ENCODE data around the gene PLCB1. TPM values are rescaled to one million over a fixed set of nuclear protein-coding genes. Genes with fewer than 3 reads are reported as not detected.

PLCB1 gene
- polyA plus RNA-seq (2013): 6.8 and 8.4 TPM in 2 replicates

DNA sequence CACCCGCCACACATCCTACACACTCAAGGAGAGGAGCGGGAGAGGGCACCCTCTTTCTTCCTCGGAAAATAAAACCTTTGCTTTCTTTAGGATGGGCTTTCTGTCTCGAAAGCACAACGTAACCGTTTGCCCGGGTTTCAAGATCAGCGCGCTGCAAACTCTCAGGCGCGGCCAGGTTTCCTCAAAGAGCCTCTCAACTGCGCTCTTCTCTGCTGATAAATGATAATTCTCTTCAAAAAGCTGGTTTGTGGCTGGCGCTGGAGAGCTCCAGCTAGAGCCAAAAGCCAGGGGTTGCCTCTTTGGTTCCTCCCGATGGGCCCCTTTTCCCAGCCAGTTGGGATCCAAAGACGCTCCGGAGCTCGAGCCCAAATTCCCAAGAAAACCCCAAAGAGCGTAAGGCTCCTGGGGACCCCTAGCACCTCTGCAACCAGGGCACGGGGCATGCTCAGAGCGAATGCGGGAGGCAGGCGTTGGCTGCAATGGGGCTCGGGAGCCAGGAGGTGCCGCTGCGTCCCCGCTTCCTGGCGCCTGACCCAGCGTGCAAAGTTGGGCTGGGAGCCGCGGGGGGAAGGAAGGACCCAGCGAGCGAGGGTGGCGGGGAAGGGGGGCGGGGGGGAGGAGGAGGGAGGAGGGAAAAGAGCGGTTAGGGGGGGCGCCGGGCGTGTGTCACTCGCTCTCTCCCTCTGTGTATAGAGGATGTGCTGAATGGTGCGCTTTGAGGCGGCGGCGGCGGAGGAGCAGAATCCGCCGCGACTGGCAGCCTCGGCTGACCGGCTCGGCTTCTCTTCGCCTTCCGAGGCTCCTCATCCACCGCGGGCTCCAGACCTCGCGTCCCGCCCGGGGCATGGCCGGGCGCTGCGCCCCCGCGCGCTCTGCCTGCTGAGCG is at the start of gene PLCB1:
PLCB1 (plus strand) TSS at position 669 of the 886 bp plus-strand sequence. CDS start 386 bp downstream, outside the sequence.
- Histone ChIP-seq H3K27me3 (ENCODE audit: insufficient read depth, low read length) (peaks cover 8% of the 10 kb centered on the region), H3K36me3 (ENCODE audit: control insufficient read depth in 1 of 2, insufficient read depth in 2 of 2, low read length in 2 of 2) (no peaks in the 10 kb centered on the region), H3K79me1 (ENCODE audit: low read length) (peaks cover 4% of the 10 kb centered on the region), H2BK5ac (ENCODE audit: low read depth, low read length, poor library complexity) (no peak within 1 kb of the TSS), H3K14ac (ENCODE audit: low read length) (peak within 1 kb of the TSS; percentile 30), H3K23ac (ENCODE audit: low read length) (no peak within 1 kb of the TSS), H3K9ac (ENCODE audit: low read length) (no peak within 1 kb of the TSS), H3K18ac (ENCODE audit: low read length) (peak within 1 kb of the TSS; percentile 37), H2AK5ac (ENCODE audit: low read length) (no peak within 1 kb of the TSS), H3K4ac (ENCODE audit: low read depth, low read length) (no peak within 1 kb of the TSS), H3K4me2 (ENCODE audit: low read length) (peak within 1 kb of the TSS; percentile 93), H3K79me2 (ENCODE audit: control insufficient read depth, insufficient read depth, low read length, poor library complexity) (no peaks in the 10 kb centered on the region), H4K8ac (ENCODE audit: low read depth, low read length) (no peak within 1 kb of the TSS), H2BK12ac (ENCODE audit: low read length) (no peak within 1 kb of the TSS), H2AFZ (ENCODE audit: insufficient read depth, low read length, poor library complexity) (peak within 1 kb of the TSS; percentile 71), H2BK120ac (ENCODE audit: insufficient read depth, low read length, poor library complexity) (peak within 1 kb of the TSS; percentile 27), H3K27ac (ENCODE audit: low read depth, low read length) (no peak within 1 kb of the TSS), H4K12ac (ENCODE audit: low read depth, low read length) (no peak within 1 kb of the TSS), H3K4me1 (ENCODE audit: control insufficient read depth in 1 of 2, insufficient read depth in 2 of 2, low read length in 2 of 2) (peaks cover 3 to 15% of the 10 kb centered on the region in 2 experiments), H3K9me3 (ENCODE audit: insufficient read depth, low read depth, low read length) (no peaks in the 10 kb centered on the region), H3K4me3 (ENCODE audit: low read depth, low read length) (peak within 1 kb of the TSS; percentile 72), H4K91ac (ENCODE audit: low read depth, low read length) (peak within 1 kb of the TSS; percentile 39)
- DNase-seq: peak; percentile 48 to 73
- WGBS (ENCODE audit: extremely low coverage, insufficient coverage, insufficient read length): no CpG with 5 or more reads among the region's 65 CpGs

DNA sequence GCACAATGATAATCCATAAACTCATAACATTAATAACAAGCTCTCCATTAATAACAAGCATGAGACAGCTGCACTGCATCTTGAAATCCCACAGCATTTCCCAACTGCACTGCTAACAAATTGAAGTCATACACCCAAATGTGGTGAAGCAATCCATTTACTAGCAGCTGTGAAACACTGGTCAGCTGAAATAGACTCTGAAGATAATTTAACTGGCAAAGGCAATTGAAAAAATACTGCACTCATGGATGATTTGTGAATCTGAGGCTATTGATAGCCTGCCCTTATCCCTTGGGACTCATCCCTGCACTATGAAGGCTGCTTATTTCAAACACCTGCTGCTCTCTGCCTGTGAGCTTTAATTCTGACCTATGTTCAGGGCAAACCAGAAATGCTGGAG is 49.1 kb upstream of the PLCB1 start:
- H3K4me3 ChIP-seq (ENCODE audit: low read depth, low read length): no peak overlapping the region
- no peaks in the 10 kb centered on the region for H3K36me3 ChIP-seq (ENCODE audit: control insufficient read depth in 1 of 2, insufficient read depth in 2 of 2, low read length in 2 of 2)
- H3K4me2 ChIP-seq (ENCODE audit: low read length): no peak overlapping the region
- no peak overlapping the region for H4K12ac ChIP-seq (ENCODE audit: low read depth, low read length)
- no peak overlapping the region for H2BK120ac ChIP-seq (ENCODE audit: insufficient read depth, low read length, poor library complexity)
- no peak overlapping the region for H2AK5ac ChIP-seq (ENCODE audit: low read length)
- no peak overlapping the region for H2BK12ac ChIP-seq (ENCODE audit: low read length)
- no peak overlapping the region for H3K18ac ChIP-seq (ENCODE audit: low read length)
- H3K79me1 ChIP-seq (ENCODE audit: low read length): no peaks in the 10 kb centered on the region
- H2BK5ac ChIP-seq (ENCODE audit: low read depth, low read length, poor library complexity): no peak overlapping the region
- no peak overlapping the region for H2AFZ ChIP-seq (ENCODE audit: insufficient read depth, low read length, poor library complexity)
- H3K23ac ChIP-seq (ENCODE audit: low read length): no peak overlapping the region
- H3K79me2 ChIP-seq (ENCODE audit: control insufficient read depth, insufficient read depth, low read length, poor library complexity): no peaks in the 10 kb centered on the region
- no peak for DNase-seq
- no peak overlapping the region for H3K9ac ChIP-seq (ENCODE audit: low read length)
- H3K27me3 ChIP-seq (ENCODE audit: insufficient read depth, low read length): no peaks in the 10 kb centered on the region
- H3K9me3 ChIP-seq (ENCODE audit: insufficient read depth, low read depth, low read length): no peaks in the 10 kb centered on the region
- peaks cover 0 to 2% of the 10 kb centered on the region in 2 experiments for H3K4me1 ChIP-seq (ENCODE audit: control insufficient read depth in 1 of 2, insufficient read depth in 2 of 2, low read length in 2 of 2)
- H4K8ac ChIP-seq (ENCODE audit: low read depth, low read length): no peak overlapping the region
- H3K14ac ChIP-seq (ENCODE audit: low read length): no peak overlapping the region
- H4K91ac ChIP-seq (ENCODE audit: low read depth, low read length): no peak overlapping the region
- no peak overlapping the region for H3K4ac ChIP-seq (ENCODE audit: low read depth, low read length)
- no peak overlapping the region for H3K27ac ChIP-seq (ENCODE audit: low read depth, low read length)

DNA sequence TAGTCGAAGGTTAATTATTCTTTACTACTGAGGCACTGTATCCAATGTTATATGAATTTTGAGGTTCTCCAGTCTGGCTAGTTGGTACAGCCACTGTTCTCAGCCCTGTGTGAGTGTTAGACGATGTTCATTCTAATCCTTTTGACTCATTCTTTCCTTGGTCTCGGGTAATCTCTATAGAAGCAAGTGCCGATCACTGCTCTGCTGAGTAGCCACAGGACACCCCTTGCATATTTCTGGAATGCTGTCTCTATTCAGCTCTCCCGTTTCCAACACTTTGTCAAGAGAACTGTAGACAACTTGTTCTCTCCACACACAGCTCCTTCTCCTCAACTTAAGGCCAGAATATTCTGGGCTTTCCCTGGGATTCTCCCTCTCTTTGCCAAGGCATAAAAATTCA is 42.4 kb upstream of the PLCB1 start:
- H3K18ac ChIP-seq (ENCODE audit: low read length): no peak overlapping the region
- no peaks in the 10 kb centered on the region for H3K27me3 ChIP-seq (ENCODE audit: insufficient read depth, low read length)
- no peaks in the 10 kb centered on the region for H3K79me2 ChIP-seq (ENCODE audit: control insufficient read depth, insufficient read depth, low read length, poor library complexity)
- H3K27ac ChIP-seq (ENCODE audit: low read depth, low read length): no peak overlapping the region
- H3K4me2 ChIP-seq (ENCODE audit: low read length): no peak overlapping the region
- no peak overlapping the region for H3K4ac ChIP-seq (ENCODE audit: low read depth, low read length)
- WGBS (ENCODE audit: extremely low coverage, insufficient coverage, insufficient read length): no CpG with 5 or more reads among the region's 5 CpGs
- H3K36me3 ChIP-seq (ENCODE audit: control insufficient read depth in 1 of 2, insufficient read depth in 2 of 2, low read length in 2 of 2): no peaks in the 10 kb centered on the region
- no peak for DNase-seq
- no peak overlapping the region for H4K91ac ChIP-seq (ENCODE audit: low read depth, low read length)
- H2AFZ ChIP-seq (ENCODE audit: insufficient read depth, low read length, poor library complexity): no peak overlapping the region
- H3K23ac ChIP-seq (ENCODE audit: low read length): no peak overlapping the region
- H2BK120ac ChIP-seq (ENCODE audit: insufficient read depth, low read length, poor library complexity): no peak overlapping the region
- no peak overlapping the region for H3K4me3 ChIP-seq (ENCODE audit: low read depth, low read length)
- no peak overlapping the region for H4K12ac ChIP-seq (ENCODE audit: low read depth, low read length)
- no peak overlapping the region for H3K9ac ChIP-seq (ENCODE audit: low read length)
- no peak overlapping the region for H2AK5ac ChIP-seq (ENCODE audit: low read length)
- no peak overlapping the region for H2BK12ac ChIP-seq (ENCODE audit: low read length)
- H3K14ac ChIP-seq (ENCODE audit: low read length): no peak overlapping the region
- H2BK5ac ChIP-seq (ENCODE audit: low read depth, low read length, poor library complexity): no peak overlapping the region
- no peaks in the 10 kb centered on the region for H3K9me3 ChIP-seq (ENCODE audit: insufficient read depth, low read depth, low read length)
- no peak overlapping the region for H4K8ac ChIP-seq (ENCODE audit: low read depth, low read length)
- no peaks in the 10 kb centered on the region for H3K4me1 ChIP-seq (ENCODE audit: control insufficient read depth in 1 of 2, insufficient read depth in 2 of 2, low read length in 2 of 2)
- no peaks in the 10 kb centered on the region for H3K79me1 ChIP-seq (ENCODE audit: low read length)

DNA sequence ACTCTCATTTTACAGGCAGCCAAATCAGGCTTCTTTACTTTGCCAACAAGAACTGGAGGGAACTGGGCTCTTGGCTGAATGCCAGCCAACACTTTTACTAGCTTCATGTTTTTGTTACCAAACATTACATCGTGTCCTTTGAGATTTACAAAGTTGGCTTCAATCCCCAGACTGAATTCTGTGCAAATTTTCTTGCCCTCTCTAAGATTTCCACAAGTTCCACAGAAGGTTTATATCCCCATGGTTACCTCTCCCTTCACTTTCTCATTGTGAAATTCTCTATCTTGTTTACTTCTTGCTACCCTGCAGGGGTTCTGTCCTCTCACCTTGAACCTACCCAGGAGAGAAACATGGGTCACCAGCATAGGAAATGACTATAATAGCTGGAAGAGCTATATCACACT is 37.6 kb upstream of the PLCB1 start:
- no CpG with 5 or more reads among the region's 1 CpG for WGBS (ENCODE audit: extremely low coverage, insufficient coverage, insufficient read length)
- Histone ChIP-seq H3K9ac (ENCODE audit: low read length) (no peak overlapping the region), H3K36me3 (ENCODE audit: control insufficient read depth in 1 of 2, insufficient read depth in 2 of 2, low read length in 2 of 2) (no peaks in the 10 kb centered on the region), H3K9me3 (ENCODE audit: insufficient read depth, low read depth, low read length) (no peaks in the 10 kb centered on the region), H3K4me1 (ENCODE audit: control insufficient read depth in 1 of 2, insufficient read depth in 2 of 2, low read length in 2 of 2) (no peaks in the 10 kb centered on the region), H3K4me2 (ENCODE audit: low read length) (no peak overlapping the region), H4K12ac (ENCODE audit: low read depth, low read length) (no peak overlapping the region), H3K27me3 (ENCODE audit: insufficient read depth, low read length) (no peaks in the 10 kb centered on the region), H4K91ac (ENCODE audit: low read depth, low read length) (no peak overlapping the region), H3K14ac (ENCODE audit: low read length) (no peak overlapping the region), H3K27ac (ENCODE audit: low read depth, low read length) (no peak overlapping the region), H2BK120ac (ENCODE audit: insufficient read depth, low read length, poor library complexity) (no peak overlapping the region), H3K79me2 (ENCODE audit: control insufficient read depth, insufficient read depth, low read length, poor library complexity) (no peaks in the 10 kb centered on the region), H3K4me3 (ENCODE audit: low read depth, low read length) (no peak overlapping the region), H2BK5ac (ENCODE audit: low read depth, low read length, poor library complexity) (no peak overlapping the region), H3K79me1 (ENCODE audit: low read length) (no peaks in the 10 kb centered on the region), H2AK5ac (ENCODE audit: low read length) (no peak overlapping the region), H3K4ac (ENCODE audit: low read depth, low read length) (no peak overlapping the region), H2BK12ac (ENCODE audit: low read length) (no peak overlapping the region), H3K18ac (ENCODE audit: low read length) (no peak overlapping the region), H4K8ac (ENCODE audit: low read depth, low read length) (no peak overlapping the region), H3K23ac (ENCODE audit: low read length) (no peak overlapping the region), H2AFZ (ENCODE audit: insufficient read depth, low read length, poor library complexity) (no peak overlapping the region)
- DNase-seq: no peak

All from trophoblast cell (in vitro differentiated cells and primary cell).